OCI-LY1 (cell line): ENCODE measurements around the gene TRAPPC1.

Experiments
- H2AFZ ChIP-seq: fragments of 200-600 bp; sonication (generic), shearing (Covaris generic); 2 replicates; pipeline ENCODE4 v1.6.0; 2014; ENCODE audit warnings: antibody characterized with exemption, mild to moderate bottlenecking, low read length
- H3F3A ChIP-seq: fragments of 200-600 bp; sonication (generic), shearing (Covaris generic); 2 replicates; pipeline ENCODE4 v1.6.0; 2014; ENCODE audit warnings: mild to moderate bottlenecking, antibody characterized with exemption, low read length, moderate library complexity; ENCODE audit not compliant: insufficient read depth
- H3K27ac ChIP-seq: fragments of 200-600 bp; sonication (generic); 2 replicates; pipeline ENCODE4 v1.5.1; 2014; ENCODE audit warnings: low read length, mixed run types, mild to moderate bottlenecking, low read depth; ENCODE audit not compliant: poor library complexity, severe bottlenecking
- H3K27me3 ChIP-seq: fragments of 200-600 bp; sonication (generic); 2 replicates; pipeline ENCODE4 v1.6.0; 2014; ENCODE audit warnings: antibody characterized with exemption, mild to moderate bottlenecking, low read length, moderate library complexity; ENCODE audit not compliant: insufficient read depth
- H3K36me3 ChIP-seq: fragments of 200-600 bp; sonication (generic); 2 replicates; pipeline ENCODE4 v1.6.1; 2014; ENCODE audit warnings: mild to moderate bottlenecking, antibody characterized with exemption, low read length, moderate library complexity, mixed read lengths; ENCODE audit not compliant: insufficient read depth
- H3K4me1 ChIP-seq: fragments of 200-600 bp; sonication (generic); 2 replicates; pipeline ENCODE4 v1.5.1; 2014; ENCODE audit warnings: mild to moderate bottlenecking, low read length, moderate library complexity; ENCODE audit not compliant: insufficient read depth, severe bottlenecking
- H3K4me2 ChIP-seq: fragments of 200-600 bp; sonication (generic), shearing (Covaris generic); 2 replicates; pipeline ENCODE4 v1.6.1; 2014; ENCODE audit warnings: low read length
- H3K4me3 ChIP-seq: fragments of 200-600 bp; sonication (generic); 2 replicates; pipeline ENCODE4 v1.5.1; 2014; ENCODE audit warnings: low read length, low read depth, mild to moderate bottlenecking, mixed read lengths; ENCODE audit not compliant: poor library complexity, severe bottlenecking
- H3K79me2 ChIP-seq: fragments of 200-600 bp; shearing (Covaris generic); 2 replicates; pipeline ENCODE4 v1.6.1; 2016; ENCODE audit warnings: mixed run types, low read length, mixed read lengths; ENCODE audit not compliant: insufficient read depth
- H3K9ac ChIP-seq: fragments of 200-600 bp; sonication (generic), shearing (Covaris generic); 2 replicates; pipeline ENCODE4 v1.6.1; 2014; ENCODE audit warnings: mild to moderate bottlenecking, low read length, mixed read lengths
- H3K9me2 ChIP-seq: fragments of 200-600 bp; sonication (generic), shearing (Covaris generic); 2 replicates; pipeline ENCODE4 v1.6.1; 2014; ENCODE audit warnings: low read depth, mild to moderate bottlenecking, low read length, mixed read lengths
- H3K9me3 ChIP-seq: fragments of 200-600 bp; shearing (Covaris generic); 2 replicates; pipeline ENCODE4 v1.6.1; 2014; ENCODE audit warnings: low read length, mixed read lengths
- H4K20me1 ChIP-seq: fragments of 200-600 bp; sonication (generic), shearing (Covaris generic); 2 replicates; pipeline ENCODE4 v1.6.0; 2016; ENCODE audit warnings: mild to moderate bottlenecking, low read length; ENCODE audit not compliant: insufficient read depth
- EZH2 ChIP-seq: fragments of 200-600 bp; sonication (generic), shearing (Covaris generic); IDR thresholded peaks from 2 replicates; pipeline ENCODE4 v1.8.0; 2017; ENCODE audit warnings: borderline replicate concordance, mixed run types, mild to moderate bottlenecking, antibody characterized with exemption, low read length, moderate library complexity, mixed read lengths
- TF ChIP-seq, protein P1 (sequence below): fragments of 200-600 bp; sonication (generic), shearing (Covaris generic); IDR thresholded peaks from 2 replicates; pipeline ENCODE4 v1.5.1; 2017; ENCODE audit warnings: mild to moderate bottlenecking, antibody characterized with exemption, low read length, moderate library complexity, mixed read lengths

Gene TRAPPC1

DNA sequence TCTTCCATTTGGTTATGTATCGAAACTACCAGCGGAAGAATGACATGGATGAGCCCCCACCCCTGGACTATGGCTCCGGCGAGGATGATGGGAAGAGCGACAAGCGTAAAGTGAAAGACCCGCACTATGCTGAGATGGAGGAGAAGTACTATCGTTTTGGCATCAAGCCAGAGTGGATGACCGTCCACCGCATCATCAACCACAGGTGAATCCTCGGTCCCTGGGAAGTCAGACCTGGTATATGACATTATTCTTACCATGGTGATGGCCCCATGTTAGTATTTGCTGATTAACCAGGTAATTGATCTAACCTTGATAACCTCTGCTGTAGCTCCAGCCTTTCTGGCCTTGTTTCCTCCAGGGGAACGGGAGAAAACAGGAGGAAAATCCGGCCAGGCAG, 34.7 kb downstream of the TRAPPC1 start:
- TF ChIP-seq EZH2 = no peak
- TF ChIP-seq, protein P1, sequence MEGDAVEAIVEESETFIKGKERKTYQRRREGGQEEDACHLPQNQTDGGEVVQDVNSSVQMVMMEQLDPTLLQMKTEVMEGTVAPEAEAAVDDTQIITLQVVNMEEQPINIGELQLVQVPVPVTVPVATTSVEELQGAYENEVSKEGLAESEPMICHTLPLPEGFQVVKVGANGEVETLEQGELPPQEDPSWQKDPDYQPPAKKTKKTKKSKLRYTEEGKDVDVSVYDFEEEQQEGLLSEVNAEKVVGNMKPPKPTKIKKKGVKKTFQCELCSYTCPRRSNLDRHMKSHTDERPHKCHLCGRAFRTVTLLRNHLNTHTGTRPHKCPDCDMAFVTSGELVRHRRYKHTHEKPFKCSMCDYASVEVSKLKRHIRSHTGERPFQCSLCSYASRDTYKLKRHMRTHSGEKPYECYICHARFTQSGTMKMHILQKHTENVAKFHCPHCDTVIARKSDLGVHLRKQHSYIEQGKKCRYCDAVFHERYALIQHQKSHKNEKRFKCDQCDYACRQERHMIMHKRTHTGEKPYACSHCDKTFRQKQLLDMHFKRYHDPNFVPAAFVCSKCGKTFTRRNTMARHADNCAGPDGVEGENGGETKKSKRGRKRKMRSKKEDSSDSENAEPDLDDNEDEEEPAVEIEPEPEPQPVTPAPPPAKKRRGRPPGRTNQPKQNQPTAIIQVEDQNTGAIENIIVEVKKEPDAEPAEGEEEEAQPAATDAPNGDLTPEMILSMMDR = no peak
- H3K36me3 ChIP-seq = peaks cover 93% of the 10 kb centered on the region

DNA sequence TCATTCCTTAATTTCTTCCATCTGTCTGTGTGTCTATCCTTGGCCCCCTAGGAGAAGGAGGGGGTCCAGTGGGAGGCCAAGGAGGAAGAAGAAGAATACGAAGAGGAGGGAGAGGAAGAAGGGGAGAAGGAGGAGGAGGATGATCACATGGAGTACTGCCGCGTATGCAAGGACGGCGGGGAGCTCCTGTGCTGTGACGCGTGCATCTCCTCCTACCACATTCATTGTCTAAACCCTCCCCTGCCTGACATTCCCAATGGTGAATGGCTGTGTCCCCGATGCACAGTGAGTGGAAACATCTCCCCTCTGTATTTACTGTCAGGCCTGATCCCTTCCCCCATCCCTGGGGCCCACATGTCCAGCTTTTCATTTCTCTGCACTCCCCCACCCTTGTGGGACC, 36.9 kb downstream of the TRAPPC1 start:
- H3K4me2 ChIP-seq = no peak overlapping the region
- H3K27ac ChIP-seq = no peak overlapping the region
- TF ChIP-seq EZH2 = no peak
- TF ChIP-seq, protein P1 = no peak
- no peak overlapping the region for H2AFZ ChIP-seq
- H3F3A ChIP-seq = no peaks in the 10 kb centered on the region
- H4K20me1 ChIP-seq = no peaks in the 10 kb centered on the region
- H3K4me3 ChIP-seq = no peak overlapping the region
- H3K36me3 ChIP-seq = peaks cover 93% of the 10 kb centered on the region
- H3K79me2 ChIP-seq = no peaks in the 10 kb centered on the region
- no peaks in the 10 kb centered on the region for H3K9me2 ChIP-seq
- no peaks in the 10 kb centered on the region for H3K27me3 ChIP-seq
- no peaks in the 10 kb centered on the region for H3K9me3 ChIP-seq
- no peaks in the 10 kb centered on the region for H3K4me1 ChIP-seq
- H3K9ac ChIP-seq = no peak overlapping the region

More for the DNA sequence above, 34.7 kb downstream of the TRAPPC1 start:
- no peaks in the 10 kb centered on the region for H3F3A ChIP-seq
- H3K79me2 ChIP-seq = no peaks in the 10 kb centered on the region
- no peak overlapping the region for H3K9ac ChIP-seq
- H4K20me1 ChIP-seq = no peaks in the 10 kb centered on the region
- H3K4me3 ChIP-seq = no peak overlapping the region
- no peaks in the 10 kb centered on the region for H3K9me2 ChIP-seq
- H2AFZ ChIP-seq = no peak overlapping the region
- no peaks in the 10 kb centered on the region for H3K4me1 ChIP-seq
- no peak overlapping the region for H3K27ac ChIP-seq
- H3K27me3 ChIP-seq = no peaks in the 10 kb centered on the region
- H3K9me3 ChIP-seq = no peaks in the 10 kb centered on the region
- H3K4me2 ChIP-seq = no peak overlapping the region

DNA sequence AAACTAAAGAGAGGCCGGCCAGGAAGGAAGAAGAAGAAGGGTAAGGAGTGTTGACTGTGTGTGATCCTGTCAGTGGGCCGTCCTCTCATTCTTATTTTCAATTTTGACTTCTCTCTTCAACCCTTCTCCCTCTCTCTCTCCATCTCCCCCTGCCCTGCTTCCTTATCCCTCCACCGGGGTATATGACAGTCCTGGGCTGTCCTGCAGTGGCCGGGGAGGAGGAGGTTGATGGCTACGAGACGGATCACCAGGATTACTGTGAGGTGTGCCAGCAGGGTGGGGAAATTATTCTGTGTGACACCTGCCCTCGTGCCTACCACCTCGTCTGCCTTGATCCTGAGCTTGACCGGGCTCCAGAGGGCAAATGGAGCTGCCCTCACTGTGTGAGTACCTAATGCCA, 37.5 kb downstream of the TRAPPC1 start:
- Histone ChIP-seq H3K36me3 (peaks cover 93% of the 10 kb centered on the region), H3K9ac (no peak overlapping the region), H3F3A (no peaks in the 10 kb centered on the region), H3K9me2 (no peaks in the 10 kb centered on the region), H4K20me1 (no peaks in the 10 kb centered on the region), H3K4me3 (no peak overlapping the region), H3K79me2 (no peaks in the 10 kb centered on the region), H3K9me3 (no peaks in the 10 kb centered on the region), H3K27me3 (no peaks in the 10 kb centered on the region), H3K4me2 (no peak overlapping the region), H3K4me1 (no peaks in the 10 kb centered on the region), H2AFZ (no peak overlapping the region), H3K27ac (no peak overlapping the region)
- TF ChIP-seq, protein P1 = no peak
- TF ChIP-seq EZH2 = no peak
